ENCODE results near the gene RUVBL2.
"Not testable (repeated sequence)": the region's sequence is repeated elsewhere in the genome, so short reads cannot be mapped to it uniquely, and the experiment has no call there.

RUVBL2 gene

DNA sequence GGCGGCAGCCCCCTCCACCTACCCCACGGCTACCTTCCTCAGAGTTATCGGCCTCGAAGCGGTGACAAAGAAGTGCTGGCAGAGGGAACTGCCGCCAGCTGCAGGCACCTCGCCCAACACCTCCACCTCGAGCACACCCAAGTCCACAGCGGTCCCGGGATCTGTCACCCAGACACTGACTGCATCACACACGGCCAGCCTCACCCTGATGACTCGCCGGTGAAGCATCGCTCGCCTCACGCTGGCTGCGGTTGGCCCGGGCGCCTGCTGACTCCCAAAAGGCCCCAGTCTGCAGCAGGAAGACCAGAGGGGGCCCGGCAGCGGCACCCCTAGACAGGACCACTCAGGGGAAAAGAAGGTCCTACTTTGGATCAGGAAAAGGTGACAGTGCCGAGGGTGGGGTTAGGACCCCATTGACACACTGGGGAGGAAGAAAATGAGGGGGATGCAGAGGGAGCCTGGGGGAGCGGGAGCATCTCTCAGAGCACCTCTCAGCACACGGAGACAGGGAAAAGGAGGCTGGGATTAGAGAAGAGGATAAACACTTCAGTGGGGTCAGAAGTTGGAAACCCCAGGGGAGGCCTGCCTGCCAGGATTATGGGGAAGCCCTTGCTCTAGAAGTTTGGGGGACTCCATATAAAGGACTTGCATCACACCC lies 56.8 kb downstream of the RUVBL2 start:
- DNase-seq, result not testable (repeated sequence)

DNA sequence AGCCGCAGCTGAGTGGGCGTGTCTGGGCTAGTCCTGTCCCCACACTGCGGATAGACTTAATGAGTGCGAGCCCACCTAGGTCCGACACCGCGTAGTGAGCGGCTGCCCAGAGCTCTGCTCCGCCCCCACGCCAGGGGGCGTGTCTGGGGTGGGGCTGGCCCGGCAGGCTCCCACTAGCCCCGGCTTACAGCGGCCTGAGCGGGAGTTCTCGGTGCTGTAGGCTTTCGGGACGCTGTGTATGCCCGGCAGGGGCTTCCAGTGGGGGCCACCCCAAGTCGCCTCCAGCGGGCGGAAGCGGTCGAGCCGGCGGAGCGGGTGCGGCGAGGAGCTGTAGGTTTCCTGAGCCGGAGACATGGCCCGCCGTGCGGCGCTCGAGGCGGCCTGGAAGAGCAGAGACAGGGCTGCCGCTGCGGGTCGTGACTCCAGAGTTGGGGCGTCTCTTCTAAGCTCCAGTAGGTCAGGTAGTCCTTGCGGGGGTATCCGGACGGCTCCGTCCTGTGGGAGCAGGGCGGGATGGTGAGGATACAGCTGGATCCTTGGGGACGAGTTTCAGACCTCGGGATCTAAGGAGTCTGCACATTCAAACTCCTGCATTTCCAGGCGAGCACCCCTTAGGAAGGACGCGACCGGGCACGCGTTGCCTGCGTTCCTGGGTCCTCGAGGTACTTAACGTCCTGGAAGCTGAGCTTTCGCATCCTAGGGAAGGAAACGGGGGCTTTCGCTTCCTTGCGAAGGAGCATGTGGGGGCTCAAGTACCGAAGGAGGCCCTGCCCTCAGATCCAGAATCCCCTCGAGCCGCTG lies 62.6 kb downstream of the RUVBL2 start:
- DNase-seq, result no peak

DNA sequence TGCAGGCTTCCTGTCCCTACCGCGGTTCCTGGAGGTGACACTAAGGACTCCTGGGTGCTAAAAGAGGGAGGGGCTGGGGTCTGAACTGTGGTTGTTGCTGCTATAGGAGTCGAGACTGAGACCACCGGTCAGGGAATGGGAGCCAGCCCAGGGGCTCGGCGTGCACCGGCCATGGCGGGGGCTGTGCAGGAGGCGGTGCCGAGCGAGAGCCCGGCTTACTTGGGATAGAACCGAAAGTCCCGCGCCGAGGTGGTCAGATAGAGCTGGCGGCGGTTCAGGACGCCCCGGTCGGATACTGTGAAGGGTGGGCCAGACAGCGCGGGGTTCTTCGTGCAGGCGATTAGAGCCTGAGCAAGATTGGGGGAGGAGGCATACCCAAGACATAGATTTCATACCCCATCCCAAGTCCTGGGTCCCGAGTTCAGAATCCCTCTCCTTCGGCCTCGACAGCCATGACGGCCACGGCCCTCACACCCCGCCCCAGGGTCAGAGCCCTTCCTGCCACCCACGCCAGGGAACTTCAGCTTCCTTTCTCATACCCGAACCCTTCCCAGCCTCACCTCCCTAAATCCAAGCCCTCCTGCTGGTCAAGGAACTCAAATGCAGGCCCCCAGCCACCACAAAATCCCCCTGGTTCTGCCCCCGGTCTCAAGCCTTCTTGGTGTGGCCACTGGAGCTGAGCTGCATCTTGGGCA lies 63.4 kb downstream of the RUVBL2 start:
- not testable (repeated sequence) for DNase-seq

DNA sequence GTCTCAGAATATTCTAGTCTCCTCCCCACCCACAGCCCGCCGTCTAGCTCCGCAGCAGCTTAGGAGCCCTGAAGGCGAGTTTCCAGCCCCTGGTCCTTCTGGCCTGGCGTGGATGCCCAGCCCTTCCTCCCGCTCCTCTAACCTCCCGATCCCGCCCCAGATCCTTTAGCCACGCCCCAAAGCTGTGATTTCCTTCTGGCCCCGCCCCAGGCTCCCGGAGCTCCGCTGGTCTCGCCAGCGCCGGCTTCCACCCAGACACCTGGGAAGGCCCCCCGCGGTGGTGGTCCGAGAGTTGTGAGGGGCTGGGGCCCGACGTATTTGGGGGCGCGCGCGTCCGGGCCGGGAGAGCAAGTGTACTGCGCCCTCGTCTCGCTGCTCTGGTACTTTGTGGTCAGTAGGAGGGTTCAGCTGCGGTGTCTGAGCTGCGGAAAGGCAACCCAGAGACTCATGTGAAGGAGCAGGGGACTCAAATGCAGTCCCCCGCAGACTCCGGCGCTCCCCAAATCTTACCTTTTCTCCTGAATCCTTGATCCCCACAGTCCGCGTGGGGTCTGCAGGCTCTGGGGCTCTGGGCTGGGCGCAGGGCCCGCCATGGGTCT lies 64.0 kb downstream of the RUVBL2 start, which contains the start of gene CGB7:
TSS of gene CGB7 (minus strand) at position 114 of the 599 bp plus-strand sequence. CDS start 2,374 bp downstream, outside the sequence.
- no peak for DNase-seq

DNA sequence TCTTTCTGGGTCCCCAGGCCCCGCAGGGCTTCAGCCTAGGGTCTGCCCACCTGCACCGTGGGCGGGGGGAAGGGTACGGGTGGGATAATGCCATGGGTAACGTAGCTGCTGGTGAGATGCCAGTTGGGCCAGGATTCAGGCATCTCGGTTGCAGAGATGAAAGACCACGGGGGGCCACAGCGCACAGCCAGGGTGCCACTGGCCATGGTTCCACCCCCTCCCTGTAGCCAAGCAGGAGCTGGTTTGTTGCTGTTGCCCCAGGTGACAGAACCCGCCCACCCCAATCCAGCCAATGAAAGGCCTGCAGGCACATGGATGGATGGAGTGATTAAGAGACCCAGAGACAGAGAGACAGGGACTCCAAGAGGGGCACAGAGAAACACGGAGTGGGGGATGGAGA lies 64.9 kb downstream of the RUVBL2 start:
- DNase-seq, result no peak

DNA sequence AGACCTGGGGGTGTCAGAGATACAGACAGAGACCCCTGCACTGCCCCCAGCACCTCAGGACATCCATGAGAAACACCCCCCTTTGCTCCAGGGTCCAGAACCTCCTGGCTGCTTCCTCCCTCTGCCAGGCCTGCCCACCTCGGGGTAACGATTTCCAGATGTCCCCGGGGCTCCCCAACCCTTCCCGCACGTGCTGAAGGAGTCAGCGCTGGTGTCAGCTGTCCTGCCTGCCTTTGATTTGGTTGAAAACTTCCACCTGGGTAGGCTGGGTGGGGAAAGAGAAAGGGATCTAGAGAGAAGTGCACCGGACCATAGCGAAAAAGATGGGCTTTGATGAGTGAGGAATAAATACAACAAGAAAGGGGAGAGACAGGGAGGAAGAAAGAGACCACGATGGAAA lies 65.4 kb downstream of the RUVBL2 start:
- no peak for DNase-seq

DNA sequence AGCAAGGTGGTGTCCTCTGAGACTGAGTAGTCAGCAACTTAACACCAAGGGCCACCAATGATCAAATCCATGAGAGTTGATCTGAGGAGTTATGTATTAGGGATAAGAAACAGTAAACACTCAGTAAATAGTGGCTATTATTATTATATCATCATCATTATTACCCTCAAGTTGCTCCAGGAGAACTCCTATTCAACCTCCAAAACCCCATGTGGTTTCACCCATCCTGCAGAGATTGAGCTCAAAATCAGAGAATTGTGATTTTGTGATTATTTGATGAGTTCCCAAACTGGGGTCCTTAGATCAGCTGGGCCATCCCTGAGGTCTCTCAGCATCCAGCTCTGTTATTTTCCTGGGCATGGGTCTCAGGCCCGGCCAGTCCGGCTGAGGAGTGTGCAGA lies 67.3 kb downstream of the RUVBL2 start:
- no peak for DNase-seq

DNA sequence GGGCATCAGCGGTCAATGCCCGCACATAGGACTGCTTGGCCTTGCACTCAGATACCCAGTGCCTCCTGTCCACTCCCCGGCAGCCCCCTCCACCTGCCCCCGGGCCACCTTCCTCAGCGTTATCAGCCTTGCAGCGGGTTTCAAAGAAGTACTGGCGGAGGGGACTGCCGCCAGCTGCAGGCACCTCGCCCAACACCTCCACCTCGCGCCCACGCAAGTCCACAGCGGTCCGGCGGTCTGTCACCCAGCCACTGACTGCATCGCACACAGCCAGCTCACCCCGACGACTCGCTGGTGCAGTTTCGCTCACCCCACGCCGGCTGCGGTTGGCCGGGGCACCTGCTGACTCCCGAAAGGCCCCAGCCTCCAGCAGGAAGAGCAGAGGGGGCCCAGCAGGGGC lies 67.8 kb downstream of the RUVBL2 start:
- no peak for DNase-seq

DNA sequence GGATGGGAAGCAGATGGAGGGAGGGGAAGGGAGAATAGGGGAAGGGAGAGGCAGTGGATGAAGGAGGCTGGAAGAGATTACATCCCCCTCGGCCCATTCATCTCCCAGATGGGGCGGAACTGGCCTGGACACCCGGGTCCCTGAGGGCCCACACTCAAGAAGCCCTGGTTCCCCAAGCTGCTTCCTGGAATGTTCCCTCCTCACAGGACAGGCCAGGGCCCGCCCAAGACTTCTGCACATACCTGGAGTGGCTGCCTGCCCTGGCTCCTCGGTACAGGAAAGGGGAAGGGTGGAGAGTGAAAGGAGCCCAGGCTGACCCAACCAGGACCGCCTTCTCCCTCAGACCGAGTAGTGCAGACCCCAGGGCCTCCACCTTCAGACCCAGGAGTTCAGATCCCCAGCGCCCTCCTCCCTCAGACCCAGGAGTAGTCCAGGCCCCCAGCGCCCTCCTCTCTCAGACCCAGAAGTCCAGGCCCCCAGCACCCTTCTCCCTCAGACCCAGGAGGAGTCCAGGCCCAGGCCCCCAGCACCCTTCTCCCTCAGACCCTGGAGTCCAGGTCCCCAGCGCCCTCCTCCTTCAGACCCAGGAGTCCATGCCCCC lies 70.4 kb downstream of the RUVBL2 start:
- no peak for DNase-seq

DNA sequence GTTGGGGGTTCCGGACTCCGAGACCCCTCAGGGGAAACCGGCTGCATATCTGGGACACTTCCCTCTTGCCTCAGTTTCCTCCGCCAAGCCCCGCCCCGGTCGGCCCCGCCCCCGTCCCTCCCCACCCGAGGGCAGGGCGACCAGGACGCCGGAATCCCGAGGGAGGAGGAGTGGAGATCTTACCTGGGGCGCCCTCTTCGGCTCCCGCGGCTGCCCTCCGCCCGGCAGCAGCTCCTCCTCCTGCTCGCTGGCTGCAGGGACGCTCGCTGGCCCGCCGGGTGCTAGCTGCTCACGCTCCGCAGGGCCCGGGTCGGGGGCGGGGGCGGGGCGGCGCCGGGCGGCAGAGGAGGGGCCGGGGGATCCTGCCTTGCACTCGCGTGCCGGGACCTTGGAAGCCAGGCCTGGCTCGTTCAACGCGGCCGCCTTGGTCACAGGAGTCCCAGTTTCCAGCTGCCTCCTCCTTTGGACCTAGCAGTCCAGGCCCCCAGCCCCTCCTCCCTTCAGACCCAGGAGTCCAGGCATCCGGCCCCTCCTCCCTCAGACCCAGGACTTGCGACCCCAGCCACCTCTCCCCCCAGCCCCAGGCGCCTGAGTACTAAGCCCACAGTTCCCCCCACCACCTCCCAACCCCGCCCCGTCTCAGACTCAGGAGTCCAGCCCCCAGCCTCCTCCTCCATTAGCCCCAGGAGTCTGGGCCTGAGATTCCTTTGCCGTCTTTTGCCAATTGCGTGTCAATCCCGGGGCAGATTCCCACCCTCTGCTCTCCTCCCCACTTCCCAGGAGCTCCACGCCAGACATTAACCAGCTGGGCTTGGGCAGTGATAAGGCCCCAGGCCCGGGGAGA lies 71.3 kb downstream of the RUVBL2 start, which contains the start of gene NTF4:
TSS of gene NTF4 (minus strand) at position 51 of the 844 bp plus-strand sequence. CDS start 2,821 bp downstream, outside the sequence.
- DNase-seq, result no peak

All from GF-D8 (cell line).